NCI-H1417 treated with DMSO at 0.1 percent for 48 hours (cell line): ENCODE measurements around the gene COX7B.
A peak's percentile ranks its signal among the peaks of the same experiment; 100 is the strongest.
"Not testable (repeated sequence)": the region's sequence is repeated elsewhere in the genome, so short reads cannot be mapped to it uniquely, and the experiment has no call there.

Source experiments
- DNase-seq: peaks from one replicate; lab custom pipeline; 2025; lab: John Stamatoyannopoulos, UW

COX7B gene, protein sequence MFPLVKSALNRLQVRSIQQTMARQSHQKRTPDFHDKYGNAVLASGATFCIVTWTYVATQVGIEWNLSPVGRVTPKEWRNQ

GRCh38 chrX:77899081-77899828, at the start of gene COX7B:
Gene COX7B, plus strand, starts transcription at chrX:77899468. Its CDS starts 86 bp downstream, at chrX:77899554.
- peak; percentile 82 for DNase-seq

- DNase-seq: no peak
Observed at GRCh38 chrX:77875372-77875771, 23.9 kb upstream of the COX7B start.

- DNase-seq: not testable (repeated sequence)
Observed at GRCh38 chrX:77881418-77881817, 17.9 kb upstream of the COX7B start.

- no peak for DNase-seq
Observed at GRCh38 chrX:77892887-77893286, 6.4 kb upstream of the COX7B start.

DNA sequence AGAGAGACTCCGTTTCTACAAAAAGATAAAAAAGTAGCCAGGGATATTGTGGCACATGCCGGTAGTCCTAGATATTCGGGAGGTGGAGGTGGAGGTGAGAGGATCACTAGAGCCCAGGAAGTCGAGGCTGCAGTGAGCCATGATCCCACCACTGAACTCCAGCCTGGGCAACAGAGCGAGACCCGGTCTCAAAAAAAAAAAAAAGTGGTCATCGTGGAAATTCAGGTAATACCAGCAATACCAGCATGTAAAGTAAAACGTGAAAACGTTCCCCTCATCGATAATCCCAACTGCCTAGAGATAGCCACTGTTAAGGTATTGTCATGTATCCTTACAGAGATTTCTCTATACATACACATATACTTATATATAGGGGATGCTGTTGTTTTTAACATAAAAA, 5.6 kb upstream of the COX7B start:
- DNase-seq: no peak

GRCh38 chrX:77894921-77895886, 4.1 kb upstream of the COX7B start, which contains the start of gene MAGT1:
Gene MAGT1, minus strand, starts transcription at chrX:77895435. Its CDS starts 25 bp downstream, at chrX:77895410.
- DNase-seq: peak; percentile 94

- DNase-seq: no peak
Observed at GRCh38 chrX:77900688-77901087, 1.4 kb downstream of the COX7B start.

- no peak for DNase-seq
Observed at GRCh38 chrX:77901506-77901905, 2.2 kb downstream of the COX7B start.

DNA sequence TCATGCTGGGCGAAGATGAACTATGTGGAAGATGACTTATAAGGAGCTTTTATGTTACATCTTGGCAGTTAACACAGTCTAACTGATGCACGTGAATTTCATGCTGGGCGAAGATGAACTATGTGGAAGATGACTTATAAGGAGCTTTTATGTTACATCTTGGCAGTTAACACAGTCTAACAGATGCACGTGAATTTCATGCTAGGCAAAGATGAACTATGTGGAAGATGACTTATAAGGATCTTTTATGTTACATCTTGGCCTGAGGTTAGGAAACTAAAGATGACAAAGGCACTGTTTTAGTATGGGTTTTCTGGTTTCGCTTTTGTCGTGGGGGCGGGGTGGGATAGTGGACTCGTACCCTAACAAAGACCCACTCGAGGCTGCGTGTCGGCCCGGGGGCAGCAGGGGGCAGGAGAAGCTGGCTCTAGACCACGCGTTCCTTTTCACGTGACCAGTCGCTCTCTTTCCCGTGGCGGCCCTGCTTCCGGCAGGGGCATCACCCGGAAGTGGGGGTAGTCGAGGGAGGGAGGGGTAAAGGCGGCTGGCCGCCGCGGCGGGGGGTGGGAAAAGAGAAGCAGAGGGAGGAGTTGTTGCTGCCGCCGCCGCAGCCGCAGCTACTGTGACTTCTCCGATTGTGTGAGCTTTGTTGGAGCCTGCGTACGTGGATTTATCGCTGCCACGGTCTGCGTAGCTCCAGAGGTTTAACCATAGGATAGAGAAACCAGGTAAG, 11.0 kb downstream of the COX7B start, which contains the start of gene ATP7A:
TSS of gene ATP7A (plus strand) at position 586 of the 733 bp plus-strand sequence. CDS start 60,949 bp downstream, outside the sequence.
- peak; percentile 67 for DNase-seq

DNA sequence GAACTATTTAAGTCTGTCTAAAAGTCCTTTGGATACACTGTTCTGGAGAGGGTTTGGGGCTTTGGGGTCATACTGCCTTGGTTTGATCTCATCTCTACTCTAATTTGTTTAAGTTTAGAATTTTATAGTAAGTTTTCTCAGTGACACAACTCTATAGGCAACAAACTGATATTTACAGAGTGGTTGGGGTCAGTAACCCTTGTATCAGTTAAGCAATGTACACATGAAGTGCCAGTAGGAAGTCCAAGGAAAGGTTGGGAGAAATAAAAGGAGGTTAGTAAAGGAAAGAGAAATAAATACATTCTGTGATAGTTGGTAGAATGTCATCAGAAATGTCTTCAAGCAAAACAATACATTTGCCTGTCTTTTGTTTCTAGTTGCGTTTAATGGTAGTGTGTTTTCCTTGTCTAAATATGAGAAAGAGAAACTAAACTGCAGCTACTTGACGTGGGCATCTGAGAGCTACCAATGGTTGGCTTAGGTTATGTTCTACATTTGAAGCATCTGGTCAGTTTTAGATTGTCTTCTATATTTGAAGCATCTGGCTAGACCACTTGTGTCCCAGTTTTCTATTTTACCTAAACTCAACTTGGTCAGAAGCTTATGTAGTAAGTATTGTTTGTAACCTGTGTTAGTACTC, 18.1 kb downstream of the COX7B start:
- DNase-seq: no peak

GRCh38 chrX:77918568-77918967, 19.3 kb downstream of the COX7B start:
- no peak for DNase-seq

DNA sequence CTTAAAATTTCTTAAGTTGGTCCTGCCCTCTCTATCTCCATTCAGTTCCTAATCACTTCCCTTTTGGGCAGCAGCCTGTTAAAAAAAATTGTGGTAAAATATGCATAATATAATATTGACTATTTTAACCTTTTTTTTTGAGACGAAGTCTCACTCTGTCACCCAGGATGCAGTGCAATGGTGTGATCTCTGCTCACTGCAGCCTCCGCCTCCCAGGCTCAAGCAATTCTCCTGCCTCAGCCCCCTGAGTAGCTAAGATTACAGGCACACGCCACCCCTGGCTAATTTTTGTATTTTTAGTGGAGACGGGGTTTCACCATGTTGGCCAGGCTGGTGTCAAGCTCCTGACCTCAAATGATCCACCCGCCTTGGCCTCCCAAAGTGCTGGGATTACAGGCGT, 20.1 kb downstream of the COX7B start:
- not testable (repeated sequence) for DNase-seq

DNA sequence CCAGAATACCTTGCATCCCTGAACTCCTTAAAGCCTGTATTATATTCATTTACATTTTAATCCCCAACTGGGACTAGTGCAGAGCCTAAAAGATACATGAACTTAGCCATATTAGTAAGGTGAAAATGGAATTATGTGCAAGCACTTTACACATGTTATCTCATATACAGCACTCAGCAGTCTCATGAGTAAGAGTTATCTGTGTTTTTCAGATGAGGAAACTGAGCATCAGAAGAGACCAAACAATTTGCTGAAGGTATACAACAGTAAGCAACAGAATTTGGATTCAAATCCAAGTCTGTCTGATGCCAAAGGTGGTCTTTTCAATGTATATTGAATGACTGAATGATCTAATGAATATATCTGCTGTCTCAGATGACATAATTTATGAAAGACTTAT, 23.5 kb downstream of the COX7B start:
- DNase-seq: no peak

GRCh38 chrX:77924320-77924859, 25.1 kb downstream of the COX7B start:
- no peak for DNase-seq

DNA sequence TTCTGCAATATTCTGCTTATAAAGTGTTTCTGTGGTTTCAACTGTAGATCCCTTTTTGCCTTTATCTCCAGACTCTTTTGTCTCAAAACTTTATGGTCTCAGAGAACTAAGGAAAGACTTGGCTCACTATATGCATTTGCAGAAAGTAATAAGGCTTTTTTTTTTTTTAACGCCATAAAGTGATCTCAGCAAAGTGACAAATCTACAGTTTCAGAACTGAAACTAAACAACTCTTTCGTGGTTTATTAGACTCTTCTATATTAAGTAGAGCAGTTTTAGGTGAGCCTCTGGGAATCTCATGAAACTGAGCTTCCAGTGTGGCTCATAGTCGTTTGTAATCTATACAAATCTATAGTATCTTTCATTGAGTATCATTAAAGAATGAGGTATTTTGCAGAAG, 26.5 kb downstream of the COX7B start:
- DNase-seq: no peak

DNA sequence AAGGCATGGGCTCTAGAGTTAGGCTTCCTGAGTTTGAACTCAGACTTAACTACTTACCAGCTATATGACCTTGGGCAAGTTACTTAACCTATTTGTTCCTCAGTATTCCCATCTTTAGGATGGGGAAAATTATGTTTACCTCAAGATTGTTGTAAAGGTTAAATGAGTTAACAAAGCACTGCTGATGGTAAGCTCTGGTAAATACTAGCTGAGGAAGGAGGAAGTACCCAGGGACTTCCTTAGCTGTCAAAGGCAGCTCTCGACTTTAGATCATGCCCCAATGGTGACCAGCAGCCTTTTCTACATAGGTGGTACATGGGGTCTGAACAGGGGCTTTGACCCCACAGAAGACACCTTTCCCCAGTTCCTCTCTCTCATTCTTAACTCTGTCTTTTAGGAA, 31.3 kb downstream of the COX7B start:
- DNase-seq: no peak

GRCh38 chrX:77935886-77936285, 36.6 kb downstream of the COX7B start:
- DNase-seq: no peak

DNA sequence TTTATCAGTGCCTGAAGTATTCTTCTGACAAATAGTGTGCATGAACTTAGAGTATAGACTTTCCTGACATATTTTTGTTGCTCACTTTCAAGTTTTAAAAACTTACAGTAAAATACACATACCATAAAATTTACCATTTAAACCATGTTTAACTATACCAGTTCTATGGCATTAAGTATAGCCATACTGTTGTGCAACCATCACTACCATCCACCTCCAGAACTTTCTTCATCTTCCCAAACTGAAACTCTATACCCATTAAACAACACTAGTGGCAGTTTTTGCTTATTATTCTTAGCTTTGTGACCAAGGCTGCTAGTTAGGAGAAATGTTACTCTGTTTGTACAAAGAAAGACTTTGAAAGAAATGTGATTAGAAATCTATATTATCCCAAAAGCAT, 37.0 kb downstream of the COX7B start:
- DNase-seq: no peak

GRCh38 chrX:77937291-77937690, 38.0 kb downstream of the COX7B start:
- DNase-seq: no peak

DNA sequence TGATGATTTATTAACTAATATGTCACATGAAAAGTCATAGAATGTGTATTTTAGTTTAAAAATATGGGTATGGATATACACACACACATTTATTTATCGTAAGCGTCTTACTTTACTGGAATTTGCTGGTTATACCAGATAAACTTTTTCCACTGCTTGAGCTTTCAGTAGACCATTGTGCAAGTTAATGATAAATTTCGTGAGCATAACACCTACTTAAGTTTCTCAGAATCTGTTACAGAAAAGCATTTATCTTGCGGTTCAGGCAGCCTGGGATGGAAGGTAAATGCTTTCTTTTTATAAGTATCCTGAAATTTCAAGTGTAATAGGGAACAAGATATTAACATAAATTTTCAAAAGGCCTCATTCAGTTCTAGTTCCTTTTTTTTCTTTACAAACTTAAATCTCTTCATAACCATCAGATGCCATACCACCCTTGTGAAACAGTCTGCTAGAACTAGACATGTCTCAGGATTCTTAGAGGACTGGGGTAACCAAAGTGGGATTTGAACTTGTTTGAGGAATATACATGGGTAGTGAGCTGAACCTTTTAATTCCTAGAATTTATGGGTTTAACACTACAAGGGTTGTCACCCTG, 38.9 kb downstream of the COX7B start:
- no peak for DNase-seq

DNA sequence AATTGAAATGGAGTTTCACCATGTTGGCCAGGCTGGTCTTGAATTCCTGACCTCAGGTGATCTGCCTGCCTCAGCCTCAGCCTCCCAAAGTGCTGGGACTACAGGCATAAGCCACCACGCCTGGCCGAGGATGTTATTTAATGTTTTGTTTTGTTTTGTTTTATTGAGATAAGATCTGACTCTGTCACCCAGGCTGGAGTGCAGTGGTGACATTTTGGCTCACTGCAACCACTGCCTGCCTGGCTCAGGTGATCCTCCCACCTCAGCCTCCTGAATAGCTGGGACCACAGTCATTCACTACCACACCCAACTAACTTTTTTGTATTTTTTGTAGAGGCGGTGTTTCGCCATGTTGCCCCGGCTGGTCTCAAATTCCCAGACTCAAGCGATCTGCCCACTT, 45.8 kb downstream of the COX7B start:
- DNase-seq: not testable (repeated sequence)
